Measurements from ENCODE around the gene SIMC1. TPM values are rescaled to one million over a fixed set of nuclear protein-coding genes. Genes with fewer than 3 reads are reported as not detected.

Gene SIMC1
- total and polyA plus RNA-seq, 7 donors: 6.8 to 26.0 (median 8.2) TPM

GRCh38 chr5:176341325-176342157 is 103.3 kb downstream of the SIMC1 start:
- peaks cover 0 to 49% (median 16%) of the 10 kb centered on the region in 4 donors for H3K36me3 ChIP-seq
- WGBS, 2 donors: 65 to 88% methylated on average over 2 of the region's 2 CpGs

GRCh38 chr5:176342158-176342483 is 103.9 kb downstream of the SIMC1 start:
- no peaks in the 10 kb centered on the region for H3K27me3 ChIP-seq
- DNase-seq: no peak
- peaks cover 2 to 49% (median 20%) of the 10 kb centered on the region in 4 donors for H3K36me3 ChIP-seq
- H3K4me1 ChIP-seq: no peaks in the 10 kb centered on the region
- H3K9me3 ChIP-seq: no peaks in the 10 kb centered on the region
- no peak overlapping the region for H3K27ac ChIP-seq
- no peak overlapping the region for H3K4me3 ChIP-seq
- intact Hi-C loops (cut with DNase I): no loop called here
- 18 to 76% methylated on average over 1 of the region's 1 CpG for WGBS, 2 donors
- TF ChIP-seq POLR2AphosphoS5 (IDR thresholded peaks at IDR 0.05): no peak
- TF ChIP-seq CTCF (IDR thresholded peaks at IDR 0.05): no peak
- TF ChIP-seq POLR2A (IDR thresholded peaks at IDR 0.05): no peak
- no peak for TF ChIP-seq EP300 (IDR thresholded peaks at IDR 0.05)

More at GRCh38 chr5:176341325-176342157, 103.3 kb downstream of the SIMC1 start:
- intact Hi-C loops (cut with DNase I): no loop called here
- Histone ChIP-seq H3K4me3 (no peak overlapping the region), H3K27ac (no peak overlapping the region), H3K27me3 (no peaks in the 10 kb centered on the region), H3K4me1 (no peaks in the 10 kb centered on the region), H3K9me3 (no peaks in the 10 kb centered on the region)
- DNase-seq: no peak
- TF ChIP-seq POLR2AphosphoS5 (IDR thresholded peaks at IDR 0.05) (no peak), EP300 (IDR thresholded peaks at IDR 0.05) (no peak), CTCF (IDR thresholded peaks at IDR 0.05) (no peak), POLR2A (IDR thresholded peaks at IDR 0.05) (no peak)

GRCh38 chr5:176342766-176343458 is 104.7 kb downstream of the SIMC1 start:
- H3K4me1 ChIP-seq: no peaks in the 10 kb centered on the region
- no peak overlapping the region for H3K4me3 ChIP-seq
- intact Hi-C loops (cut with DNase I): no loop called here
- peaks cover 9 to 49% (median 25%) of the 10 kb centered on the region in 4 donors for H3K36me3 ChIP-seq
- no peak overlapping the region for H3K27ac ChIP-seq
- DNase-seq: no peak
- TF ChIP-seq POLR2A (IDR thresholded peaks at IDR 0.05) (no peak), CTCF (IDR thresholded peaks at IDR 0.05) (no peak), EP300 (IDR thresholded peaks at IDR 0.05) (no peak), POLR2AphosphoS5 (IDR thresholded peaks at IDR 0.05) (no peak)
- H3K9me3 ChIP-seq: no peaks in the 10 kb centered on the region
- 74 to 88% methylated on average over 2 of the region's 2 CpGs for WGBS, 2 donors
- H3K27me3 ChIP-seq: no peaks in the 10 kb centered on the region

- no peak for TF ChIP-seq POLR2A (IDR thresholded peaks at IDR 0.05)
- no peak for TF ChIP-seq POLR2AphosphoS5 (IDR thresholded peaks at IDR 0.05)
- no peak for TF ChIP-seq EP300 (IDR thresholded peaks at IDR 0.05)
- Histone ChIP-seq H3K27ac (no peak overlapping the region), H3K36me3 (peaks cover 24 to 100% (median 55%) of the 10 kb centered on the region in 4 donors), H3K4me1 (no peaks in the 10 kb centered on the region), H3K4me3 (no peak overlapping the region), H3K9me3 (no peaks in the 10 kb centered on the region), H3K27me3 (no peaks in the 10 kb centered on the region)
- DNase-seq: no peak
- intact Hi-C loops (cut with DNase I): no loop called here
- WGBS, 2 donors: 95 to 97% methylated on average over 8 of the region's 8 CpGs
Measured at GRCh38 chr5:176350416-176350815, 112.2 kb downstream of the SIMC1 start.
